HG02763 (cell line): ENCODE data around the gene GLT1D1.

ENCODE experiments used
- ATAC-seq: cut with Tn5 transposase; IDR thresholded peaks from one replicate; pipeline ENCODE4 v1.9.1; 2021; ENCODE audit warnings: mild to moderate bottlenecking, moderate library complexity; ENCODE audit not compliant: unreplicated experiment

The GLT1D1 gene

DNA sequence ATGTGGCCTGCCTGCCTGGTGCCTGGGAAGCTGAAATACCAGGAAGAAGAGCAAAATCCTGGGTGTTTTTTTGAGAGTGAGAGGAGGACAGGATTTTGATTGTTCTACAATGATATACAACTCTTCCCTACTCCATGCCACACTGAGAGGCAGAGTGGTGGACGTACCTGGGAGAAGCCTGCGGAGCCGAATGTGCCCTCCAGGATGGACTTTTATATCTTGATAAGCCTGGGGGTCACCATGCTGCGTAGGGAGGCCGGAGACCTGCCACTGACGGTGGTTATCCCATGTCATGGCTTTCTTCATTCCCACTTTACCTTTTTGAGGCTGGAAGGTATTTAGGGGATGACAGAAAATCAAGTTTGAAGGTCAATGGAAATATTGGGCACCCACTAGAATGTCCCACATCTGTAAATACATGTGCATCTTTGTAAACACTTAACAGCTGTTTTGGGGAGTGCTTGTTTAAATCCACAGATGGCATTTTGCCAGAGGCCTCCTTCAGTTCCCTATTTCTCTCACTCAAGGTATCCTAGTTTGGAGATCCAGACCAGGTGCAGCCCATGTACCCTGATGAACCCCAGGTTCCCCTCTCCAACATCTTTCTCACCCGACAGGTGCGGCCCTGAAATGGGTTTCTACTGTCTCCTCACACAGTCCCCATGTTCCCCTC is 1.1 kb upstream of the GLT1D1 start:
- ATAC-seq, result no peak

DNA sequence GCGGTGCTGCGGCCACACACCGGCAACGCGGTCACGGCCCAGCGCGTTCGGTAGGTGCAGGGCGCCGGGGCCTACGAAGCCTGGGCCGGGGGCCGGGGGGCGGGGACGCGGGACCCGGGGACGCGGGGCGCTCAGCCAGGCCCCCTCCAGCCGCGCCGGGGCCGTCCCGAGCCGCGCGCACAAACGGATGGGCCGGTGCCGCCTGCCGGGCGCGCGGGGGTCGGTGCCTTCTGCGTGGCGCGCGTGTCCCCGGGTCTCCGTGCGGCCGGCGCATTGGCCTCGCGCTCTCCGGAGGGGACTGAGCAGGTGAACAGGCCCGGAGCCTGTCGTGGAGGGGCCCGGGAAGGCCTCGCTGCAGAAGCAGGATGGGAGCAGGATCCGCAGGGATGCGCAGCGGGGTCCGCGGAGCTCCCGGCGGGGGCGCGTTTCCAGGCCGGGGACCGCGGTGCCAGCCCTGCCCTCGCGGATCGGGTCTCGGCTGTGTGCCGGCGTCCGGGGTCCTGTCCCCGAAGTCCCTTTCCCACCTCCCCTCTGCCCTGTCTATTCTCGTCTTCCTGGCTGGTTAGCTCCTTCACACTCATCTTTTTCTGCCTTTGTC is 421 bp downstream of the GLT1D1 start:
- no peak for ATAC-seq

DNA sequence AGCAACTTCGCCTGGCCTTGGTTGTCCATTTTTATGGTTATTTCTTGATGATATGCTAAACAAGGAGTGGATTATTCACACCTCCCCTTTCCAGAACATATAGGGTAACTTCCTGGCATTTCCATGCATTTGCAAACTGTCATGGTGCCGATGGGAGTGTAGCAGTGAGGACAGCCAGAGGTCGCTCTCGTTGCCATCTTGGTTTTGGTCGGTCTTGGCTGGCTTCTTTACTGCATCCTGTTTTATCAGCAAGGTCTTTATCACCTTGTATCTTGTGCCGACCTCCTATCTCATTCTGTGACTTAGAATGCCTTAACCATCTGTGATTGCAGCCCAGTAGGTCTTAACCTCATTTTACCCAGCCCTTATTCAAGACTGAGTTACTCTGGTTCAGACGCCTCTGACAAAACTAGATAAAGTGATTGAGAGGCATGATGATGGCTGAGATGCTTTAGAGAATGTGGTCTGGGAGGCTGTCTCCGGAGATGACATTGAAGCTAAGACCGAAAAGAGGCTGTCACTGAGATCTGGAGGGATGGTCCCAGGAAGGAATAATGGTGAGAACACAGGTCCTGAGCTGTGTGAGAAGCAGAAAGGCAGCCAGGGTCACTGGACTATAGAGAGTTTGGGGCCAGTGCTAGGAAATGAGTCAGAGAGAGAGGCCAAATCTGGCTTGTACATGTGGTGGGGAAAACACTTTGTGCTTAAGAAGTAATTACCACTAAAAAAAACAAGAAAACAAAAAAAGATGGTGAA is 2.9 kb downstream of the GLT1D1 start:
- no peak for ATAC-seq

GRCh38 chr12:128856791-128857078 is 3.5 kb downstream of the GLT1D1 start:
- no peak for ATAC-seq

DNA sequence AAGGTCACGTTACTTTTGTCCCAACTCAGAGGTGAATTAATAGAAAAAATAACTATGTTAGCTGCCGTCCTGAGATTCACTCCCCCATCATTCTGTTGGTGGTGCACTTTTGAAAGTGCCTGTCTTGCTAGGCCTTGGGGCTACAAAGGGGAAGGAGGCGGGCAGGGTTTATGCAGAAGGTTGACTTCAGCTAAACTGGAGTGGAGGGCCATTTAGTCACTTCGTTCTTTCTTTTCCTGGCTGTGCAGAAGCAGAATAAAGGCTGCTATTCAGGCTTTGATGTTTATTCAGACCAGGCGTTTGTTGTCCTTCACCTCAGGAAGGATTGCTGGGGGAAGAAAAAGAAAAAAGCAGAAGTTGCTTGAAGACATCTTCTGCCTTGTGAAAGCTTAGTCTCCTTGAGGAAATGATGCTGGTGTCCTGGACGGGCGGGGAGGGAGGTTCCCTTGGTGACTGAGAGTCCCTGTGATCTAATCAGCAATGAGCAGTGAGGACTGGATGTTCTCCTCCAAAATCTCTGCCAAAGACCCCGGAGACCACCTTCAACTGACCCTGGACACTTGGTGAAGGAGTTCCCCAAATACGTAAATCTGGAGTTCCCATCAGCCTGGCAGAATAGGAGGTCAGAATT is 4.0 kb downstream of the GLT1D1 start:
- ATAC-seq, result no peak

GRCh38 chr12:128859311-128859710 is 6.0 kb downstream of the GLT1D1 start:
- no peak for ATAC-seq

DNA sequence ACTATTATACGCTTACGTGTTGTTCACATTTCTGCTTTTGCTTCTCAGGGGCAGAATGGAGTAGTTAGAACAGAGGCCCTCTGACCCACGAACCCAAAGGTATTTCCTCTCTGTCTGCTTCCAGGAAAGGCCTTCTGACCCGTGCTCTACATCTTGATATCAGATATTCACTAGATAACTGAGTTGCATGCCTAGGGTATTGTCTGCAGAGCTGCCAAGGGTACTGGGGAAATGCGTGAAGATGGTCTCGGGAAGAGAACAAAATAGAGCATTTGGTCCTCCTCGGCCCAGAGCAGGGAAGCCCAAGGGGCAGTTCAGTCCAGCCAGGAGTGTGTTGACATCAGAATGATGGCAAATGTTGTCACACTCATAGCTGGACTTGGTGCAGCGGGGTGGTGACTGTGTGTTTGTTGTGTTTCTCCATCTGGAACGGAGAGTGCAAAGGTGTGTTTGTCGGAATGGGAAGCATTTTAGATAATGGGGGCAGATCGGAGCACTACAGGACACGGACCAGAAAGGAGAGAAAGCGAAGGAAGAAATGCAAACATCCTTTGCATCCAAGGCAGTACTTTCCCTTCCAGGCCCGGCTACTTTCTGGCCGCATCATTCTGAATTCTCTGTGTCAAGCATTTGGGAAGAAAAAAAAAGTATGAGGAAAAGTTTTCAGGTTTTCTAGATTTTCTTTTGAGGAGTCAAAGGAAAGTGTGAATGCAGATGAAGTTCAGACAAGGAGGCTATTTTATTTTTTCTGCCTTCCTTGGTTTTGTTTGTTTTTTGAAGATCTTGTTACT is 8.1 kb downstream of the GLT1D1 start:
- ATAC-seq, result no peak

- ATAC-seq, result no peak
Observed at GRCh38 chr12:128863957-128864356, 10.7 kb downstream of the GLT1D1 start.

DNA sequence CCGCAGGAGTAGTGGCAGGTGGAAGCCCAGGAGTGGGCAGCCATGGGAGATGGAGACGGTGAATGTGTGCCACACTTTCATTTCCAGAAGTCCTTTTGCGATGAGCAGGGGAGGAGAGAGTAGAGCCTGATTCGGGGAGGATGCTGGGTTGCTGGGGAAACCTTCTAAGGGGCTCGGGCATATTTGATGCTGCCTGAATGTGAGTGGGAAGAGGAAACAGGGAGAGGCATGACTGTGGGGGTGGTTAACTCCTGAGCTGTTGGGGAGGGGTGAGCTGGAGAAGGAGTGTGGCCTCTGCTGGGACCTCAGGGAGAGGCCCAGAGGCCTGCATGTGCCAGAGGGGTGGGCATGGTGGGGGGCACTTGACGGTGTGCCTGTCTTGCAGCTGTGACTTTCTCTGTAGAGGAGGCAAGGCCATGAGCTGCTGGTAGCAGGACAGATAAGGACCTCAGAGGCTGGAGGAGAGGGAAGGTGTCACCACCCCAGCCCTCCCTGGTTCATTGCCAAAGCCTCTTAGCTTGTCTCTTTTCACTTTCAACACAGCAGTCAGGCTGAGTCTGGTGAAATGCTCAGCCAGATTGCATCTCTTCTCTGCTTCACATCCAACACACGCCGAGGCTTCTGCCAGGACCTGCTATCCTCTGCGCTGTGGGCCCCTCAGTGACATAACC is 11.4 kb downstream of the GLT1D1 start:
- no peak for ATAC-seq

DNA sequence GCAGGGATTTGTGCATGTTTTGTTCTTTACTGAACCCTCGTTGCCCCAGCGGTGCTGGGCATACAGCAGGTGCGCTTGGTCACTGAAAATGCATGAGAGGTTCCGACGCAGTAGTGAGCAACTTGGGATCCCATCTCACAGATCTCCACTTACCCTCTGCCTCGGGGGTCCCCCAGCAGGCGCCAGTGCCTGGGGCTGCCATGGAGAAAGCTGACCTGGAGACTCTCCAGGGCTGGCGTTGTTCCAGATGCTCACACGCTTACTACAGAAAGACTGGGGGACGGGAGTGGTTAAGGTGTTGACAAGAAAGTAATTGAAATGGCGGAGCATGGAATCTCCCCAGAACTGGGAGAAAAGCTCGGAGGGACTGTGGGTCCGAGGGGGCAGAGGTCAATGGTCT is 14.2 kb downstream of the GLT1D1 start:
- no peak for ATAC-seq

DNA sequence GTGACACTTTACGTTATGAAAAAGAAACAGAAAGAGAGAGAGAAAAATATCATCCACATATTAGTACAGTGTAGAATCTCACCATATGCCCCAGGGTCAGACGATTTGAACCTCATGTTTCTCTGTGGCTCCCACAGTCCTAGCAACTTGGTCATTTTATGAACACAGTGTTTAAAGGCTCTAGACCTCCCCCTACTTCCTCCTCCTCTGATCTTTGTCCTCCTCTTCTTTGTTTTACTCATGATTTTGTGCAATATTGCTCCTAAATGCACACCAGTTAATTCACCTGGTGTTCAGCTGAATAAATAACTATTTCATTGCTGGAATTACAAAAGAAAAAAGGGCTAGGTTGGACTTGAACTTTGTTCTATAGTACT is 18.2 kb downstream of the GLT1D1 start:
- no peak for ATAC-seq

- no peak for ATAC-seq
Observed at GRCh38 chr12:128872303-128872702, 19.0 kb downstream of the GLT1D1 start.

GRCh38 chr12:128876559-128876958 is 23.3 kb downstream of the GLT1D1 start:
- ATAC-seq, result no peak

GRCh38 chr12:128879898-128880764 is 26.9 kb downstream of the GLT1D1 start:
- ATAC-seq, result no peak

GRCh38 chr12:128891856-128892255 is 38.6 kb downstream of the GLT1D1 start:
- no peak for ATAC-seq

GRCh38 chr12:128903236-128903635 is 50.0 kb downstream of the GLT1D1 start:
- no peak for ATAC-seq

- no peak for ATAC-seq
Observed at GRCh38 chr12:128905003-128905544, 51.8 kb downstream of the GLT1D1 start.

DNA sequence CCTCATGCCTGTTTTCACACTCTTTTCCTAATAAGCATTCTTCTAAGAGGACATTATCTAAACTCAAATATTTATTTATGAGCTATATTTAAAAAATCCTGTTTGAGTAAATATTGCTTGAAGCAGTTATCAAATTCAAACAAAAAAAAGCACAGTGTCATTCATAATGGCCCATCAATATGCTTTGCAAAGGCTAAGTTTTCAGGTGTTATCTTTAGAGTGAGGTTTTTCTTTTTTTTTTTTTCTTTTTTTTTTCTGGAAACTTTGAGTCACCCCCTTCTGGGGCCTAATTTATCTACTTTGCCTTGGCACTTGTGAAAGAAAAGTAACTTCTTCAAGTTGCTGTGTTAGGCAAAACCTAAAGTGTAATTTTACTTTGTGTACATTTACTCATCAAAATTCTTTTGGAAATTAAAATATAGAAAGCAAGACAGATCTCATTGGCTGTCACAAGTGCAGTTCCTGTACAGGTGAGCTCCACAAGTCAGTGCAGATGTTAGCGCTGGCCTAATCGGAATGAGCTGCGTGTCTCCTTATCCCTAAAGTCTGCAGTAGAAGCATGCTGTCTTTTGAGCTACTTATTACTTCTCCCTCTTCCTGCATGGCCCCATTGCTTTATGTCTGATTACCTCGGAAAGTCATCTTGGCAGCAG is 53.3 kb downstream of the GLT1D1 start:
- no peak for ATAC-seq

DNA sequence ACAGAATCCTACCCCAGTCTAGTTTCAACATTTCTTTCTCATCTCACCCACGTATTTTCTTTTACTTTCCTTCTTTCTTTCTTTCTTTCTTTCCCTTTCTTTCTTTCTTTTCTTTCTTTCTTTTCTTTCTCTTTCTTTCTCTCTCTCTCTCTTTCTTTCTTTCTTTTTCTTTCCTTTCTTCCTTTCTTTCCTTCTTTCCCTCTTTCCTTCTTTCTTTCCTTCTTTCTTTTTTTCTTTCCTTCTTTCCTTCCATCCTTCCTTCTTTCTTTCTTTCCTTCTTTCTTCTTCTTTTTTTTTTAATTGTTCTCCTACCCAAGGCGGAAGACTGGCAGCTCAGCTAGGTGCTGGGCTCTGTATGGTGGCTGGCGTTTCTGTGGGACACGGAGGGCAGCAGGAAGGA is 55.0 kb downstream of the GLT1D1 start:
- no peak for ATAC-seq
